22Rv1 (cell line): ENCODE data around the gene IL2RA.

ENCODE experiments used
- H3K27ac ChIP-seq: fragments of 450-650 bp; 2 replicates; pipeline ENCODE4 v1.5.1; 2017
- CTCF ChIP-seq: fragments of 450-650 bp; IDR thresholded peaks from 2 replicates; pipeline ENCODE4 v1.5.1; 2017; ENCODE audit warnings: mild to moderate bottlenecking
- ZFX ChIP-seq: fragments of 450-650 bp; IDR thresholded peaks from 2 replicates; pipeline ENCODE4 v1.6.1; 2017; ENCODE audit warnings: antibody characterized with exemption, borderline replicate concordance

The IL2RA gene

GRCh38 chr10:6050801-6051445 lies 11.2 kb downstream of the IL2RA start:
- no peak for TF ChIP-seq ZFX
- TF ChIP-seq CTCF = peak; percentile 37; the same call in 1 of the 2 replicates
- H3K27ac ChIP-seq = no peak overlapping the region

GRCh38 chr10:6049031-6049400 lies 13.2 kb downstream of the IL2RA start:
- TF ChIP-seq ZFX (no peak), CTCF (no peak)
- no peak overlapping the region for H3K27ac ChIP-seq

GRCh38 chr10:6048281-6049030 lies 13.7 kb downstream of the IL2RA start:
- H3K27ac ChIP-seq = no peak overlapping the region
- TF ChIP-seq CTCF (no peak), ZFX (no peak)

GRCh38 chr10:6047847-6048246 lies 14.3 kb downstream of the IL2RA start:
- H3K27ac ChIP-seq = no peak overlapping the region
- TF ChIP-seq CTCF = no peak
- no peak for TF ChIP-seq ZFX

GRCh38 chr10:6046773-6047611 lies 15.2 kb downstream of the IL2RA start:
- TF ChIP-seq CTCF = no peak
- TF ChIP-seq ZFX = no peak
- H3K27ac ChIP-seq = no peak overlapping the region

- TF ChIP-seq ZFX (no peak), CTCF (no peak)
- H3K27ac ChIP-seq = no peak overlapping the region
Observed at GRCh38 chr10:6045878-6046772, 16.0 kb downstream of the IL2RA start.
